Choroid plexus epithelial cell (primary cell): ENCODE results near the gene ITGB7.
A peak's percentile ranks its signal among the peaks of the same experiment; 100 is the strongest.
"Not testable (repeated sequence)": the region's sequence is repeated elsewhere in the genome, so short reads cannot be mapped to it uniquely, and the experiment has no call there.

Source experiments
- DNase-seq: peaks from one replicate; pipeline ENCODE4 v3.0.0-alpha.2; 2010; ENCODE audit warnings: low read depth
- H3K4me3 ChIP-seq: 2 replicates; pipeline ENCODE4 v1.5.1; 2011; ENCODE audit warnings: low read depth, mild to moderate bottlenecking, control low read depth, low read length, moderate library complexity
- CTCF ChIP-seq: conservative IDR thresholded peaks from 2 replicates; pipeline ENCODE4 v1.5.1; 2011; ENCODE audit warnings: low read depth, mild to moderate bottlenecking, control low read depth, inconsistent platforms, low read length, moderate library complexity

Gene ITGB7

GRCh38 chr12:53210843-53211242, 3.8 kb upstream of the ITGB7 start:
- TF ChIP-seq CTCF = no peak
- DNase-seq = no peak
- no peak overlapping the region for H3K4me3 ChIP-seq

GRCh38 chr12:53208877-53209463, 1.9 kb upstream of the ITGB7 start:
- H3K4me3 ChIP-seq = no peak overlapping the region
- no peak for DNase-seq
- TF ChIP-seq CTCF = no peak

GRCh38 chr12:53208435-53208834, 1.4 kb upstream of the ITGB7 start:
- H3K4me3 ChIP-seq = no peak overlapping the region
- DNase-seq = no peak
- no peak for TF ChIP-seq CTCF

- H3K4me3 ChIP-seq = no peak overlapping the region
- TF ChIP-seq CTCF = no peak
Measured at GRCh38 chr12:53205747-53206419, 1.2 kb downstream of the ITGB7 start.

GRCh38 chr12:53204351-53204750, 2.7 kb downstream of the ITGB7 start:
- no peak overlapping the region for H3K4me3 ChIP-seq
- TF ChIP-seq CTCF = no peak
- no peak for DNase-seq

More at GRCh38 chr12:53205747-53206419, 1.2 kb downstream of the ITGB7 start:
- DNase-seq = peak; percentile 94

GRCh38 chr12:53202316-53202715, 4.7 kb downstream of the ITGB7 start:
- not testable (repeated sequence) for DNase-seq, H3K4me3 ChIP-seq

GRCh38 chr12:53201639-53202038, 5.4 kb downstream of the ITGB7 start:
- no peak for DNase-seq
- TF ChIP-seq CTCF = no peak
- H3K4me3 ChIP-seq = no peak overlapping the region
